ENCODE data around the gene THEM5.
"Not testable (repeated sequence)": the region's sequence is repeated elsewhere in the genome, so short reads cannot be mapped to it uniquely, and the experiment has no call there.

THEM5 gene

DNA sequence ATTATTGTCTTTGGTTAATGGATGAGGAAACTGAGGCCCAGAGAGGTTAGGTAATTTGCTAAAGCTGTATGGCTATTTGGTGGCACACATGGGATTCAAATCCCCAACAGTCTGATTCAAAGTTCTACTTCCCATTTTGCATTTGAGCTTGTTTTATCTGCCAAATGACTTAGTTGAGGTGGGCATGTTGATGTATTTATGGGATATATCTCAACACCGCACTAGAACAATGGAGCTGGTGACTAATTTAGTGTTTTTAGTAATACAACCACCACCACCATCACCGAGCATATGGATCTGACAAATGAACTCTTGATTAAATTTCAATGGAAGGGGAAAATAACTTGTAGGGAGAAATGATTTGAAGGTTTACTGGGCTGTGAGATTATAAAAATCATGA, 29.0 kb upstream of the THEM5 start:
- Histone ChIP-seq H3K4me1 (ENCODE audit: low read depth, poor library complexity, severe bottlenecking) (no peaks in the 10 kb centered on the region), H3K27ac (no peak overlapping the region), H3K4me2 (no peak overlapping the region), H3K27me3 (ENCODE audit: insufficient read depth, low read depth) (no peaks in the 10 kb centered on the region), H3K79me2 (ENCODE audit: insufficient read depth, low read depth) (no peaks in the 10 kb centered on the region), H3K9ac (no peak overlapping the region), H3K36me3 (ENCODE audit: insufficient read depth) (no peaks in the 10 kb centered on the region), H2AFZ (ENCODE audit: low read depth) (no peak overlapping the region), H3K4me3 (IDR thresholded peaks at IDR 0.05; ENCODE audit: insufficient read depth, low read depth, low read length) (no peak overlapping the region), H4K20me1 (ENCODE audit: insufficient read depth) (no peaks in the 10 kb centered on the region)
- TF ChIP-seq, protein P1, sequence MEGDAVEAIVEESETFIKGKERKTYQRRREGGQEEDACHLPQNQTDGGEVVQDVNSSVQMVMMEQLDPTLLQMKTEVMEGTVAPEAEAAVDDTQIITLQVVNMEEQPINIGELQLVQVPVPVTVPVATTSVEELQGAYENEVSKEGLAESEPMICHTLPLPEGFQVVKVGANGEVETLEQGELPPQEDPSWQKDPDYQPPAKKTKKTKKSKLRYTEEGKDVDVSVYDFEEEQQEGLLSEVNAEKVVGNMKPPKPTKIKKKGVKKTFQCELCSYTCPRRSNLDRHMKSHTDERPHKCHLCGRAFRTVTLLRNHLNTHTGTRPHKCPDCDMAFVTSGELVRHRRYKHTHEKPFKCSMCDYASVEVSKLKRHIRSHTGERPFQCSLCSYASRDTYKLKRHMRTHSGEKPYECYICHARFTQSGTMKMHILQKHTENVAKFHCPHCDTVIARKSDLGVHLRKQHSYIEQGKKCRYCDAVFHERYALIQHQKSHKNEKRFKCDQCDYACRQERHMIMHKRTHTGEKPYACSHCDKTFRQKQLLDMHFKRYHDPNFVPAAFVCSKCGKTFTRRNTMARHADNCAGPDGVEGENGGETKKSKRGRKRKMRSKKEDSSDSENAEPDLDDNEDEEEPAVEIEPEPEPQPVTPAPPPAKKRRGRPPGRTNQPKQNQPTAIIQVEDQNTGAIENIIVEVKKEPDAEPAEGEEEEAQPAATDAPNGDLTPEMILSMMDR (conservative IDR thresholded peaks at IDR 0.05; ENCODE audit: low read depth, low read length) = no peak

DNA sequence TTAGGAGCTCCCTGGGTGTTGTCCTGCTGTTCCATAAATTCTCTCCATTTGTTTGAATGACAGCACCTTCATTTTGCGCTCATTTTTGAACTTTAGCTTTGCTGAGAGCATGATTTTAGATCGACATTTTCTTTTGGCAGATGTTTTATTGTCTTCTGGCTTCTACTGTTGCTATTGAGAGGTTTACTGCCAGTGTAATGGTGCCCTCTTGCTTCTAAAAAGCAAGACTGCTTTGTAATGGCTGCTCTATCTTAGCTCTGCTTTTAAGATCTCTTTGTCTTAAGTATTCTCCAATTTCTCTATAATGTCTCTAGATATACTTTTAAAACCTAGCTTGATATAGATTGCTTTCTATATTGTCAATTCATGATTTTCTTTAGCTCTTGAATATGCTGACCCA, 28.0 kb upstream of the THEM5 start:
- no peak overlapping the region for H3K4me3 ChIP-seq (IDR thresholded peaks at IDR 0.05; ENCODE audit: insufficient read depth, low read depth, low read length)
- H4K20me1 ChIP-seq (ENCODE audit: insufficient read depth) = no peaks in the 10 kb centered on the region
- H3K4me1 ChIP-seq (ENCODE audit: low read depth, poor library complexity, severe bottlenecking) = no peaks in the 10 kb centered on the region
- H3K9ac ChIP-seq = no peak overlapping the region
- no peak overlapping the region for H3K4me2 ChIP-seq
- H3K79me2 ChIP-seq (ENCODE audit: insufficient read depth, low read depth) = no peaks in the 10 kb centered on the region
- no peak overlapping the region for H2AFZ ChIP-seq (ENCODE audit: low read depth)
- TF ChIP-seq, protein P1 (conservative IDR thresholded peaks at IDR 0.05; ENCODE audit: low read depth, low read length) = no peak
- H3K36me3 ChIP-seq (ENCODE audit: insufficient read depth) = no peaks in the 10 kb centered on the region
- no peaks in the 10 kb centered on the region for H3K27me3 ChIP-seq (ENCODE audit: insufficient read depth, low read depth)
- H3K27ac ChIP-seq = no peak overlapping the region

DNA sequence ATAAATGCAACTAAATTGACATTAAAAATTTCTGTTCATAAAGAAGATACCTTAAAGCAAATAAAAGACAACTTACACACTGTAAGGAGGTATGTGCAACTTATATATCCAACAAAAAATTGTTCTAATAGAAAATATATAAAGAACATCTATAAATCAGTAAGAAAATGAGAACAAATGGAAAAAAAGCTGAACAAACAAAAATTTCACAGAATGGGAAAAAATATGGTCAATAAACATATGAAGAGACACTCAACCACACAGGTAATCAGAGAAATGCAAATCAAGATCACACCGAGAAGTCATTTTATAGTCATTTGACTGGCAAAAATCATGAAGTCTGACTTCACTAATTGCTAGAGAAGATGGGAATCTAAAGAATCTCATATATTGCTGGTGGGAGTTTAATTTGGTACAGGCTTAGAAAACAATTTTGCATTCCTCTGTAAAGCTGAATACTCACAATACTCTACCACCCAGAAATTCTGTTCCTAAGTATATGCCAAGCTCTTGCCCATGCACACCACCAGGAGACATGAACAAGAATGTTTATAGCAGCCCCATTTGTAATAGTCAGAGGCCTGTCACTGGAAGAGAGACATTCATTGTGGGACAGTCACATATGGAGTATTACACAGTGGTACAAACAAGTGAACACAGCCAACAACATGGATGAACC, 22.0 kb upstream of the THEM5 start:
- Histone ChIP-seq H3K4me2 (no peak overlapping the region), H3K36me3 (ENCODE audit: insufficient read depth) (no peaks in the 10 kb centered on the region), H3K27ac (no peak overlapping the region), H3K27me3 (ENCODE audit: insufficient read depth, low read depth) (no peaks in the 10 kb centered on the region), H4K20me1 (ENCODE audit: insufficient read depth) (no peaks in the 10 kb centered on the region), H3K9ac (no peak overlapping the region), H3K4me3 (IDR thresholded peaks at IDR 0.05; ENCODE audit: insufficient read depth, low read depth, low read length) (no peak overlapping the region), H2AFZ (ENCODE audit: low read depth) (no peak overlapping the region), H3K79me2 (ENCODE audit: insufficient read depth, low read depth) (no peaks in the 10 kb centered on the region), H3K4me1 (ENCODE audit: low read depth, poor library complexity, severe bottlenecking) (peaks cover 6% of the 10 kb centered on the region)
- TF ChIP-seq, protein P1 (conservative IDR thresholded peaks at IDR 0.05; ENCODE audit: low read depth, low read length) = no peak

DNA sequence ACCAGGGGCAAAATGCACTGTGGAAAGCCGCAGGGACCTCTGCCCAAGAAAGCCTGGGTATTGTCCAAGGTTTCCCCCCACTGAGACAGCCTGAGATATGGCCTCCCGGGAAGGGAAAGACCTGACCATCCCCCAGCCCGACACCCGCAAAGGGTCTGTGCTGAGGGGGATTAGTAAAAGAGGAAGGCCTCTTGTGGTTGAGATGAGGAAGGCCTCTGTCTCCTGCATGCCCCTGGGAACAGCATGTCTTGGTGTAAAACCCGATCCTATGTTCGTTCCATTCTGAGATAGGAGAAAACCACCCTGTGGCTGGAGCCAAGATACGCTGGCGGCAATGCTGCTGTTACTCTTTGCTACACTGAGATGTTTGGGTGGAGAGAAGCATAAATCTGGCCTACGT, 19.3 kb upstream of the THEM5 start:
- not testable (repeated sequence) for H3K4me1 ChIP-seq (ENCODE audit: low read depth, poor library complexity, severe bottlenecking); H4K20me1 ChIP-seq (ENCODE audit: insufficient read depth); H3K4me3 ChIP-seq (IDR thresholded peaks at IDR 0.05; ENCODE audit: insufficient read depth, low read depth, low read length); H3K36me3 ChIP-seq (ENCODE audit: insufficient read depth); H3K27ac ChIP-seq; H3K79me2 ChIP-seq (ENCODE audit: insufficient read depth, low read depth); H3K9ac ChIP-seq; H3K27me3 ChIP-seq (ENCODE audit: insufficient read depth, low read depth); H3K4me2 ChIP-seq; H2AFZ ChIP-seq (ENCODE audit: low read depth)

DNA sequence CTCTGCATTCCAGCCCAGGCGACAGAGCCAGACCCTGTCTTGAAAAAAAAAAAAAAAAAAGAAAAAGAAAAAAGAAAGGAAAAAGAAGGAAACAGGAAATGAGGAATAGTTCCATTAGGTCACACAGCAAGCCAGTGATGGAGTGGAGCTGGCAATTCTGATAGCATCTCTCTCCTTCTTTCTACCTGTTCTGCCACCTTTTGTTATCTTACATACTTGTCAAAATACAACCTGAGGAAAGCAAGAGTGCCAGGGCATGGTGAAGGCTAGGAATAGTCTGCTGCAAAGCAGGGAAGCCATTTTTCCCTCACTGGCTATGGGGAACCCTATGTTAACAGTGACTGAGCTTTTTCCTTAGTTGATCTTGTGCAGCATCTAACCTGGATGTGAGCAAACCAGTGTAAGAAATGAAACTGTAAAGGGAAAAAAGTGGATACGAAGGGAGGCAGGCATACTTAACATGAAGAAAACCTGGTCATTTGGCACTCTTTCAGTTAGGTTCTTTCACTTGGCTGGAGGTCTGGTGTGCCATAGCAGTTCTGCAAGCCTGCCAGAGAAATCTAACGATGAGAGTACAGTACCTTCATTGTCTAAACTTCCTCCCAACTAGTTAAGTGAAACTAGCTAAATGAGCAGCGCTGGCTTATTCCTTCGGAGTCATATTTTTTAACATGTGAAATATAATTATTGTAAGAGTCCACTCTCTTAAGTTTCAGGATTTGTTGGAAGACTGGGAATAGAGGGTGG, 17.9 kb upstream of the THEM5 start:
- no peaks in the 10 kb centered on the region for H3K79me2 ChIP-seq (ENCODE audit: insufficient read depth, low read depth)
- H4K20me1 ChIP-seq (ENCODE audit: insufficient read depth) = no peaks in the 10 kb centered on the region
- H3K4me1 ChIP-seq (ENCODE audit: low read depth, poor library complexity, severe bottlenecking) = peaks cover 6% of the 10 kb centered on the region
- no peak overlapping the region for H3K4me2 ChIP-seq
- H2AFZ ChIP-seq (ENCODE audit: low read depth) = no peak overlapping the region
- H3K27me3 ChIP-seq (ENCODE audit: insufficient read depth, low read depth) = no peaks in the 10 kb centered on the region
- no peak overlapping the region for H3K4me3 ChIP-seq (IDR thresholded peaks at IDR 0.05; ENCODE audit: insufficient read depth, low read depth, low read length)
- H3K27ac ChIP-seq = no peak overlapping the region
- no peak overlapping the region for H3K9ac ChIP-seq
- TF ChIP-seq, protein P1 (conservative IDR thresholded peaks at IDR 0.05; ENCODE audit: low read depth, low read length) = no peak
- H3K36me3 ChIP-seq (ENCODE audit: insufficient read depth) = no peaks in the 10 kb centered on the region
